HepG2 (cell line): ENCODE results near the gene RPRD1A. TPM values are rescaled to one million over a fixed set of nuclear protein-coding genes. Genes with fewer than 3 reads are reported as not detected.
A peak's percentile ranks its signal among the peaks of the same experiment; 100 is the strongest.

Experiments
- ATAC-seq: fragments of 200-7000 bp; cut with Tn5 transposase; 3 replicates; pipeline ENCODE4 v1.9.1; 2020; ENCODE audit warnings: mild to moderate bottlenecking, moderate library complexity
- BruUV-seq: library from RNA; stranded (reverse); fragments of 400-500 nt; replicated peaks from 2 replicates; lab custom pipeline; 2021; lab: Mats Ljungman, UMichigan
- CTCF ChIA-PET: fragments of 300-600 bp; formaldehyde crosslinking; extraction: SDS; loops from one replicate; lab custom pipeline; 2021; ENCODE audit warnings: low total read pairs, inconsistent platforms, low intra/inter-chr PET ratio; lab: Yijun Ruan, JAX
- POLR2A ChIA-PET: fragments of 350-600 bp; sonication (Branson Sonifier 250); formaldehyde crosslinking; loops from one replicate; lab custom pipeline; 2020; ENCODE audit warnings: antibody characterized with exemption, inconsistent platforms; lab: Yijun Ruan, JAX
- DNase-seq: peaks from one replicate; pipeline ENCODE4 v3.0.0-alpha.2; 2015; ENCODE audit warnings: low spot score
- FAIRE-seq: peaks from 3 replicates; lab custom pipeline; 2011; peaks lifted over from hg19 to GRCh38; lab: Jason Lieb, UNC
- H2AFZ ChIP-seq: one replicate; pipeline ENCODE4 v1.6.1; 2011; ENCODE audit warnings: low read length, inconsistent platforms
- H3K27ac ChIP-seq: fragments of 300-600 bp; 3 replicates; pipeline ENCODE4 v1.8.0; 2011; ENCODE audit warnings: mixed run types, mild to moderate bottlenecking, mixed read lengths, low read length, inconsistent platforms; ENCODE audit not compliant: insufficient read depth; ENCODE audit errors: extremely low read length
- H3K27me3 ChIP-seq, 2 experiments: fragments of 200-600 bp in 1 of 2; 2 replicates in 1 of 2; 3 replicates in 1 of 2; pipeline versions ENCODE4 v1.6.0 to v1.8.0; 2011; ENCODE audit warnings: low read length in 2 of 2, mild to moderate bottlenecking in 2 of 2, moderate library complexity in 2 of 2, inconsistent platforms in 1 of 2; ENCODE audit not compliant: insufficient read depth in 2 of 2, control insufficient read depth in 1 of 2
- H3K36me3 ChIP-seq, 2 experiments: fragments of 200-600 bp in 1 of 2; replicated peaks in 1 of 2; 2 replicates in 1 of 2; 3 replicates in 1 of 2; pipeline versions ENCODE4 v1.5.1 to v1.8.0; 2011; ENCODE audit warnings: low read length in 2 of 2, inconsistent platforms in 1 of 2; ENCODE audit not compliant: insufficient read depth in 2 of 2, control insufficient read depth in 1 of 2
- H3K4me1 ChIP-seq: 2 replicates; pipeline ENCODE4 v1.5.1; 2012; ENCODE audit warnings: low read length, inconsistent platforms; ENCODE audit not compliant: insufficient read depth
- H3K4me2 ChIP-seq: 2 replicates; pipeline ENCODE4 v1.6.0; 2011; ENCODE audit warnings: low read depth, low read length, inconsistent platforms
- H3K4me3 ChIP-seq, 3 experiments: fragments of 200-600 bp in 1 of 3; sonication (generic), shearing (Covaris generic) in 1 of 3; replicated peaks in 1 of 3; 2 replicates each; pipeline ENCODE4 v1.5.1; 2011 to 2016; ENCODE audit warnings: low read length in 3 of 3, inconsistent platforms in 2 of 3, low read depth in 2 of 3, mild to moderate bottlenecking in 2 of 3, control low read depth in 1 of 3, mixed read lengths in 1 of 3; ENCODE audit not compliant: insufficient read depth in 1 of 3
- H3K79me2 ChIP-seq: one replicate; pipeline ENCODE4 v1.6.1; 2011; ENCODE audit warnings: low read length, inconsistent platforms; ENCODE audit not compliant: insufficient read depth
- H3K9ac ChIP-seq: 2 replicates; pipeline ENCODE4 v1.6.0; 2011; ENCODE audit warnings: mild to moderate bottlenecking, low read depth, low read length, inconsistent platforms; ENCODE audit not compliant: insufficient read depth
- H3K9me3 ChIP-seq: 2 replicates; pipeline ENCODE4 v1.5.1; 2012; ENCODE audit warnings: mild to moderate bottlenecking, low read length
- H4K20me1 ChIP-seq: 2 replicates; pipeline ENCODE4 v1.6.0; 2011; ENCODE audit warnings: inconsistent platforms, mild to moderate bottlenecking, low read length, moderate library complexity; ENCODE audit not compliant: insufficient read depth
- FOXC1 ChIP-seq: sonication (generic); formaldehyde crosslinking; IDR thresholded peaks from 2 replicates; pipeline ENCODE4 v1.8.0; 2022; ENCODE audit warnings: mild to moderate bottlenecking, missing genetic modification reagents, borderline replicate concordance
- MAFF ChIP-seq: IDR thresholded peaks from 2 replicates; pipeline ENCODE4 v1.6.1; 2011; ENCODE audit warnings: low read depth, low read length, improper control_type of control experiment
- MAFK ChIP-seq, 2 experiments: IDR thresholded peaks in 1 of 2; conservative IDR thresholded peaks in 1 of 2; 2 replicates each; pipeline ENCODE4 v1.6.1; 2011; ENCODE audit warnings: improper control_type of control experiment in 2 of 2, low read length in 2 of 2
- NFE2L2 ChIP-seq: fragments of 150-350 bp; IDR thresholded peaks from 2 replicates; pipeline ENCODE4 v1.6.1; 2014; ENCODE audit warnings: low read length
- NR2F2 ChIP-seq: IDR thresholded peaks from 2 replicates; pipeline ENCODE4 v1.6.1; 2012; ENCODE audit warnings: low read depth, inconsistent platforms, borderline replicate concordance
- TCF7 ChIP-seq: sonication (generic); IDR thresholded peaks from 2 replicates; pipeline ENCODE4 v1.6.1; 2016; ENCODE audit warnings: antibody characterized with exemption, low read depth
- ZFAT ChIP-seq: sonication (generic); formaldehyde crosslinking; conservative IDR thresholded peaks from 2 replicates; pipeline ENCODE4 v1.8.1; 2023; ENCODE audit warnings: missing genetic modification reagents, inconsistent platforms
- ZNF10 ChIP-seq: sonication (generic); formaldehyde crosslinking; IDR thresholded peaks from 2 replicates; pipeline ENCODE4 v1.4.0; 2020; ENCODE audit warnings: mild to moderate bottlenecking, low read depth, missing genetic modification reagents, borderline replicate concordance
- ZNF737 ChIP-seq: sonication (generic); formaldehyde crosslinking; IDR thresholded peaks from 2 replicates; pipeline ENCODE4 v1.5.0; 2020; ENCODE audit warnings: missing genetic modification reagents, mild to moderate bottlenecking, borderline replicate concordance
- ZNF782 ChIP-seq: sonication (generic); formaldehyde crosslinking; IDR thresholded peaks from 2 replicates; pipeline ENCODE4 v1.4.0; 2020; ENCODE audit warnings: missing genetic modification reagents, mild to moderate bottlenecking, borderline replicate concordance
- ZNF839 ChIP-seq: sonication (generic); formaldehyde crosslinking; IDR thresholded peaks from 2 replicates; pipeline ENCODE4 v1.4.0; 2020; ENCODE audit warnings: missing genetic modification reagents, mild to moderate bottlenecking, borderline replicate concordance
- WGBS: methylation state at CpG from one replicate; pipeline ENCODE4 v1.1.6; 2017; ENCODE audit warnings: low lambda C conversion rate; 5-methylcytosine and 5-hydroxymethylcytosine counted together
- in situ Hi-C: cut with HindIII; loops from 2 replicates; pipeline ENCODE4 v1.10.0; 2017; ENCODE audit warnings: low pct_unique_long_range_greater_than_20kb; ENCODE audit not compliant: extremely low pct_ligation_motif_present
- intact Hi-C: fragments of 100-400 bp; cut with micrococcal nuclease; formaldehyde crosslinking; loops from one replicate; pipeline ENCODE4 v1.10.0; 2022; ENCODE audit not compliant: unreplicated experiment
- polyA plus RNA-seq, 8 experiments: library from polyadenylated mRNA; depleted of rRNA in 3 of 8; stranded (reverse) in 7 of 8; unstranded in 1 of 8; fragments of >200 nt; fragmentation: Illumina TruSeq in 4 of 8; extraction: Trizol in 4 of 8; gene quantifications; 2 replicates each; pipeline versions ENCODE4 v1.2.1 to v1.2.3, GENCODE V29; 2011 to 2016; ENCODE audit warnings: low read depth in 4 of 8, missing spikeins in 1 of 8, mixed read lengths in 1 of 8; ENCODE audit not compliant: insufficient read depth in 1 of 8
- total RNA-seq, 5 experiments: library from RNA; depleted of rRNA; stranded (reverse); fragments of >200 nt; fragmentation: Illumina TruSeq; extraction: Trizol; gene quantifications; 2 replicates each; pipeline ENCODE4 v1.2.3, GENCODE V29; 2016; ENCODE audit warnings: low read depth in 1 of 5
- TF ChIP-seq, protein P1 (sequence below): IDR thresholded peaks from 2 replicates; pipeline ENCODE4 v1.4.0; 2020; ENCODE audit warnings: mild to moderate bottlenecking, missing genetic modification reagents

The RPRD1A gene
- total and polyA plus RNA-seq, 2 of the 13 experiments (the other 11 are each of a cell fraction or from before 2014, with no cell fraction given): 42.5 to 78.2 TPM

DNA sequence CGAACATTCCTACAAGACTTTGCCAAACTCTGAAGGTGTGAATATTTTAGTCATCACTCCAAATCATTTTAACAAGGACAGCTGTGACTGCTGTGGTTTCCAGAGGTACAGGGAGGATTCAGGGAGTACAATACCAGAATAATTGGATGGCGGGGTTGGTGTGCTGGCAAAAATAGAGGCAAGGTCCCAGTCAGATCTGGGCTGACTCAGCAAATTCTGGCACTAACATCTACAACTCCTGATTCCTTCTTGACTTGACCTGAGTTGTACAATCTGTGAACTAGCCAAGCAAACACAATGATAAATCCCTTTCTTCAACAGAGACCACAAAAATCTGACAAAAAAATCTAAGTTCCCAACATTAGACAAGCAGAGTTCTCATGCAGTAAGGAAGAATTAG is 54.5 kb downstream of the RPRD1A start:
- no peaks in the 10 kb centered on the region for H3K4me1 ChIP-seq
- in situ Hi-C loops: no loop called here
- no peak overlapping the region for H3K4me2 ChIP-seq
- BruUV-seq: no TSS peak
- TF ChIP-seq MAFF (peak; percentile 97), ZNF737 (no peak), MAFK (conservative IDR thresholded peaks at IDR 0.05 in 1 of 2, IDR thresholded peaks at IDR 0.05 in 1 of 2; ENCODE audit: low read length in 2 of 2) (peak; percentile 96 to 98), ZNF10 (CRISPR knock-in tag) (no peak), NFE2L2 (0 out of 2 replicates have a peak, but pooled peaks have one; percentile 6), TCF7 (no peak), ZFAT (CRISPR knock-in tag) (no peak)
- POLR2A ChIA-PET: no interaction called here
- no peak overlapping the region for H3K27ac ChIP-seq
- H2AFZ ChIP-seq: no peak overlapping the region
- H3K36me3 ChIP-seq: no peaks in the 10 kb centered on the region
- no peaks in the 10 kb centered on the region for H3K79me2 ChIP-seq
- CTCF ChIA-PET: no interaction called here
- H4K20me1 ChIP-seq: no peaks in the 10 kb centered on the region
- intact Hi-C loops: no loop called here
- H3K27me3 ChIP-seq: no peaks in the 10 kb centered on the region
- H3K9me3 ChIP-seq: no peaks in the 10 kb centered on the region
- no peak for FAIRE-seq
- no peak overlapping the region for H3K9ac ChIP-seq
- no peak for DNase-seq
- H3K4me3 ChIP-seq: no peak overlapping the region
- ATAC-seq: no peak
- WGBS: 98% methylated on average over 2 of the region's 2 CpGs

DNA sequence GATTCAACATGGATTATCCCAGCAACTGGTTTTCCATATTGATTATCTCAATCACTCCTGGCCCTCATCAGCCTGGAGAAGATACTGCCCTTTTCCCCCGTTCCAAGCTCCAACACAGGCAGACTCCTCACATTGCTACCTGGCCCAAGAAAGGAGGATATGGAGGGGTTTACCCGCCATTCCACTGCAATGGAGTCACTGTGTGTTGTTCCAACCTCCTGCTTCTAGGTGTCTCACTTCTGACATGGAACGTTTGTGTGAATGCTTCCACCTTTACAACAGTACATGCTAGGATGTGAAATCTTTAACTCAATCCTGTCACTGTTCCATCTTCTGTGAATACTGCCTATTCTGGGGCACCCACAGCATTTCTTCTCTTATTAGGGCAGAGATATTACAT is 58.1 kb downstream of the RPRD1A start:
- H3K4me2 ChIP-seq: no peak overlapping the region
- H3K36me3 ChIP-seq: no peaks in the 10 kb centered on the region
- 64% methylated on average over 3 of the region's 3 CpGs for WGBS
- POLR2A ChIA-PET: no interaction called here
- ATAC-seq (peak; percentile 49; the same call in 2 of the 3 replicates), FAIRE-seq (no peak)
- no peak overlapping the region for H2AFZ ChIP-seq
- no TSS peak for BruUV-seq
- H3K9me3 ChIP-seq: no peaks in the 10 kb centered on the region
- TF ChIP-seq ZNF839 (CRISPR knock-in tag) (no peak), NR2F2 (no peak), FOXC1 (CRISPR knock-in tag) (no peak), ZNF782 (no peak)
- TF ChIP-seq, protein P1, sequence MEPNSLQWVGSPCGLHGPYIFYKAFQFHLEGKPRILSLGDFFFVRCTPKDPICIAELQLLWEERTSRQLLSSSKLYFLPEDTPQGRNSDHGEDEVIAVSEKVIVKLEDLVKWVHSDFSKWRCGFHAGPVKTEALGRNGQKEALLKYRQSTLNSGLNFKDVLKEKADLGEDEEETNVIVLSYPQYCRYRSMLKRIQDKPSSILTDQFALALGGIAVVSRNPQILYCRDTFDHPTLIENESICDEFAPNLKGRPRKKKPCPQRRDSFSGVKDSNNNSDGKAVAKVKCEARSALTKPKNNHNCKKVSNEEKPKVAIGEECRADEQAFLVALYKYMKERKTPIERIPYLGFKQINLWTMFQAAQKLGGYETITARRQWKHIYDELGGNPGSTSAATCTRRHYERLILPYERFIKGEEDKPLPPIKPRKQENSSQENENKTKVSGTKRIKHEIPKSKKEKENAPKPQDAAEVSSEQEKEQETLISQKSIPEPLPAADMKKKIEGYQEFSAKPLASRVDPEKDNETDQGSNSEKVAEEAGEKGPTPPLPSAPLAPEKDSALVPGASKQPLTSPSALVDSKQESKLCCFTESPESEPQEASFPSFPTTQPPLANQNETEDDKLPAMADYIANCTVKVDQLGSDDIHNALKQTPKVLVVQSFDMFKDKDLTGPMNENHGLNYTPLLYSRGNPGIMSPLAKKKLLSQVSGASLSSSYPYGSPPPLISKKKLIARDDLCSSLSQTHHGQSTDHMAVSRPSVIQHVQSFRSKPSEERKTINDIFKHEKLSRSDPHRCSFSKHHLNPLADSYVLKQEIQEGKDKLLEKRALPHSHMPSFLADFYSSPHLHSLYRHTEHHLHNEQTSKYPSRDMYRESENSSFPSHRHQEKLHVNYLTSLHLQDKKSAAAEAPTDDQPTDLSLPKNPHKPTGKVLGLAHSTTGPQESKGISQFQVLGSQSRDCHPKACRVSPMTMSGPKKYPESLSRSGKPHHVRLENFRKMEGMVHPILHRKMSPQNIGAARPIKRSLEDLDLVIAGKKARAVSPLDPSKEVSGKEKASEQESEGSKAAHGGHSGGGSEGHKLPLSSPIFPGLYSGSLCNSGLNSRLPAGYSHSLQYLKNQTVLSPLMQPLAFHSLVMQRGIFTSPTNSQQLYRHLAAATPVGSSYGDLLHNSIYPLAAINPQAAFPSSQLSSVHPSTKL: no peak
- TF ChIP-seq, all 625 proteins: peak for 0
- Histone ChIP-seq H3K9ac (no peak overlapping the region), H3K27ac (no peak overlapping the region), H3K4me3 (no peak overlapping the region), H3K27me3 (no peaks in the 10 kb centered on the region; a peak in 1 of 5 replicates), H4K20me1 (no peaks in the 10 kb centered on the region), H3K4me1 (peaks cover 13% of the 10 kb centered on the region), H3K79me2 (no peaks in the 10 kb centered on the region)
- intact Hi-C loops: no loop called here
- CTCF ChIA-PET: no interaction called here
- in situ Hi-C loops: no loop called here
- DNase-seq: no peak
